A673 (cell line): ENCODE data around the gene NAV2.

Experiments
- CTCF ChIP-seq: fragments of 300-800, 200-600 bp; sonication (generic); conservative IDR thresholded peaks from 2 replicates; pipeline ENCODE4 v1.5.1; 2017; ENCODE audit warnings: low read depth, mild to moderate bottlenecking, antibody characterized with exemption, low read length, moderate library complexity, mixed read lengths
- EZH2 ChIP-seq: fragments of 200-600 bp; sonication (generic); IDR thresholded peaks from 2 replicates; pipeline ENCODE4 v1.6.1; 2017; ENCODE audit warnings: borderline replicate concordance, low read depth, mild to moderate bottlenecking, mixed read lengths, antibody characterized with exemption, low read length; ENCODE audit not compliant: poor library complexity, severe bottlenecking

- TF ChIP-seq CTCF (no peak), EZH2 (no peak)
These were observed 242.3 kb downstream of the NAV2 start for GRCh38 chr11:19954899-19955298.
